Right lobe of liver (tissue), 4 donors: ENCODE measurements around the gene OR2M4.

Experiments used
- CTCF ChIP-seq, 4 donors: fragments of 200-600 bp in 3 of 4; fragments of 450-650 bp in 1 of 4; IDR thresholded peaks; one replicate each; pipeline versions ENCODE4 v1.5.1 to v1.8.0; 2016 to 2022; ENCODE audit warnings: antibody characterized with exemption in 4 of 4, mild to moderate bottlenecking in 2 of 4
- POLR2A ChIP-seq: fragments of 450-650 bp; IDR thresholded peaks from one replicate; pipeline ENCODE4 v1.6.1; 2017; ENCODE audit warnings: antibody characterized with exemption, mild to moderate bottlenecking
- donor health status: DM: no; HTN: no; CAD: no.
- donor health status: DM: no; HTN: no; CAD: no.
- donor health status: DM: no; HTN: yes; CAD: no.

DNA sequence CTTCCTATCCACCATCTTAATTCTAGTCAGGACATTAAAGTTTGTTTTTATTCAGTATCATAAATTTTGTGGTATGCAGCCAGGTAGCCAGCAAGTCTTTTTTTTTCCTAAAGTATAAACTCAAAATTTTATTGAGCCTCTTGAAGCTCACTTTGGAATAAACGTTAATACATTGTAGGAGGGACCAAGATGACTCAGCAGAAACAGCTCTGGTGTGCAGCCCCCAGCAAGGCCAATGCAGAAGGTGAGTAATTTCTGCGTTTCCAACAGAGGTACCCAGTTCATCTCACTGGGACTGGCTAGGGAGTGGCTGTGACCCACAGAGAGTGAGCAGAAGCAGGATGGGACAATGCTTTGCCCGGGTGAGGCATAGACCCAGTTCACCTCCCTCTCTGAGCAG, 43.9 kb upstream of the OR2M4 start:
- TF ChIP-seq CTCF (IDR thresholded peaks at IDR 0.05) (no peak), POLR2A (no peak)
